Epithelial cell of prostate (primary cell): ENCODE data around the gene OPRM1.
"Not testable (repeated sequence)": the region's sequence is repeated elsewhere in the genome, so short reads cannot be mapped to it uniquely, and the experiment has no call there.

Experiments
- DNase-seq: peaks from one replicate; pipeline ENCODE4 v3.0.0-alpha.2; 2011; ENCODE audit warnings: low read depth, low spot score
- H3K27ac ChIP-seq: fragments of 450-650 bp; 2 replicates; pipeline ENCODE4 v1.5.1; 2017; ENCODE audit warnings: mild to moderate bottlenecking

Gene OPRM1

GRCh38 chr6:154134471-154135147 is 95.6 kb downstream of the OPRM1 start:
- H3K27ac ChIP-seq = no peak overlapping the region
- no peak for DNase-seq

GRCh38 chr6:154138793-154139192 is 99.8 kb downstream of the OPRM1 start:
- DNase-seq = no peak
- no peak overlapping the region for H3K27ac ChIP-seq

- no peak overlapping the region for H3K27ac ChIP-seq
- DNase-seq = no peak
Measured at GRCh38 chr6:154139892-154140291, 100.9 kb downstream of the OPRM1 start.

- no peak for DNase-seq
- no peak overlapping the region for H3K27ac ChIP-seq
Measured at GRCh38 chr6:154140743-154141142, 101.7 kb downstream of the OPRM1 start.

GRCh38 chr6:154143753-154144152 is 104.7 kb downstream of the OPRM1 start:
- no peak for DNase-seq
- no peak overlapping the region for H3K27ac ChIP-seq

GRCh38 chr6:154154389-154154967 is 115.4 kb downstream of the OPRM1 start:
- H3K27ac ChIP-seq = no peak overlapping the region
- DNase-seq = no peak

- no peak for DNase-seq
- no peak overlapping the region for H3K27ac ChIP-seq
Measured at GRCh38 chr6:154156135-154156896, 117.3 kb downstream of the OPRM1 start.

GRCh38 chr6:154157082-154157481 is 118.0 kb downstream of the OPRM1 start:
- H3K27ac ChIP-seq = no peak overlapping the region
- no peak for DNase-seq

- DNase-seq = no peak
- no peak overlapping the region for H3K27ac ChIP-seq
Measured at GRCh38 chr6:154157706-154158105, 118.7 kb downstream of the OPRM1 start.

GRCh38 chr6:154159126-154159525 is 120.1 kb downstream of the OPRM1 start:
- no peak overlapping the region for H3K27ac ChIP-seq
- no peak for DNase-seq

- no peak overlapping the region for H3K27ac ChIP-seq
- no peak for DNase-seq
Measured at GRCh38 chr6:154161689-154162088, 122.6 kb downstream of the OPRM1 start.

- H3K27ac ChIP-seq = no peak overlapping the region
- DNase-seq = no peak
Measured at GRCh38 chr6:154164397-154164796, 125.4 kb downstream of the OPRM1 start.

- H3K27ac ChIP-seq = no peak overlapping the region
- no peak for DNase-seq
Measured at GRCh38 chr6:154165478-154165877, 126.4 kb downstream of the OPRM1 start.

- H3K27ac ChIP-seq = no peak overlapping the region
- no peak for DNase-seq
Measured at GRCh38 chr6:154166140-154166539, 127.1 kb downstream of the OPRM1 start.

- no peak for DNase-seq
Measured at GRCh38 chr6:154167126-154167525, 128.1 kb downstream of the OPRM1 start.

GRCh38 chr6:154169193-154169847 is 130.3 kb downstream of the OPRM1 start:
- no peak overlapping the region for H3K27ac ChIP-seq
- DNase-seq = no peak

More at GRCh38 chr6:154167126-154167525, 128.1 kb downstream of the OPRM1 start:
- H3K27ac ChIP-seq = no peak overlapping the region

- no peak overlapping the region for H3K27ac ChIP-seq
- DNase-seq = no peak
Measured at GRCh38 chr6:154170106-154170505, 131.1 kb downstream of the OPRM1 start.

- H3K27ac ChIP-seq, DNase-seq: not testable (repeated sequence)
Measured at GRCh38 chr6:154172393-154172792, 133.4 kb downstream of the OPRM1 start.

GRCh38 chr6:154179434-154179833 is 140.4 kb downstream of the OPRM1 start:
- no peak overlapping the region for H3K27ac ChIP-seq
- no peak for DNase-seq

- no peak for DNase-seq
- H3K27ac ChIP-seq = no peak overlapping the region
Measured at GRCh38 chr6:154187203-154187602, 148.2 kb downstream of the OPRM1 start.

- H3K27ac ChIP-seq = no peak overlapping the region
- no peak for DNase-seq
Measured at GRCh38 chr6:154187714-154188113, 148.7 kb downstream of the OPRM1 start.
